K562 (cell line): ENCODE data around the gene FGD6. TPM values are rescaled to one million over a fixed set of nuclear protein-coding genes. Genes with fewer than 3 reads are reported as not detected.

Source experiments
- ATF7 ChIP-seq: fragments of 450-650 bp; IDR thresholded peaks from 2 replicates; pipeline ENCODE4 v1.7.1; 2014; ENCODE audit warnings: mild to moderate bottlenecking, moderate library complexity
- FOXK2 ChIP-seq, 2 experiments: fragments of 450-650 bp; IDR thresholded peaks in 1 of 2; conservative IDR thresholded peaks in 1 of 2; 2 replicates each; pipeline ENCODE4 v1.6.1; 2016; ENCODE audit warnings: low read depth in 2 of 2, mild to moderate bottlenecking in 1 of 2
- HDAC6 ChIP-seq: IDR thresholded peaks from 2 replicates; pipeline ENCODE4 v1.6.1; 2012; ENCODE audit warnings: low read depth, mild to moderate bottlenecking, control low read depth, inconsistent platforms, low read length, moderate library complexity
- ILK ChIP-seq: fragments of 450-650 bp; IDR thresholded peaks from 2 replicates; pipeline ENCODE4 v1.6.1; 2016; ENCODE audit warnings: missing genetic modification characterization, low read depth, mild to moderate bottlenecking, missing compliant biosample characterization, moderate library complexity, borderline replicate concordance
- JUND ChIP-seq, 2 experiments: IDR thresholded peaks; 2 replicates in 1 of 2; 3 replicates in 1 of 2; pipeline ENCODE4 v1.6.1; 2011; ENCODE audit warnings: borderline replicate concordance in 2 of 2, low read depth in 2 of 2, low read length in 2 of 2, improper control_type of control experiment in 1 of 2, missing biosample characterization in 1 of 2, missing genetic modification characterization in 1 of 2, missing genetic modification reagents in 1 of 2
- KLF10 ChIP-seq: fragments of 250-450 bp; sonication (Bioruptor Pico); IDR thresholded peaks from 2 replicates; pipeline ENCODE4 v1.6.1; 2021; ENCODE audit warnings: matching md5 sums
- MEF2A ChIP-seq: IDR thresholded peaks from 2 replicates; pipeline ENCODE4 v1.6.1; 2011; ENCODE audit warnings: low read depth, mild to moderate bottlenecking, low read length, moderate library complexity; ENCODE audit not compliant: control insufficient read depth
- MTA2 ChIP-seq: fragments of 450-650 bp; IDR thresholded peaks from 2 replicates; pipeline ENCODE4 v1.6.1; 2016; ENCODE audit warnings: low read depth
- NBN ChIP-seq: fragments of 450-650 bp; IDR thresholded peaks from 2 replicates; pipeline ENCODE4 v1.6.1; 2016; ENCODE audit warnings: low read depth, mild to moderate bottlenecking
- NFYB ChIP-seq: IDR thresholded peaks from 2 replicates; pipeline ENCODE4 v1.6.1; 2011; ENCODE audit warnings: mild to moderate bottlenecking, moderate library complexity; ENCODE audit not compliant: insufficient read length; ENCODE audit errors: extremely low read depth
- TAF9B ChIP-seq: fragments of 450-650 bp; IDR thresholded peaks from 2 replicates; pipeline ENCODE4 v1.6.1; 2018; ENCODE audit warnings: mild to moderate bottlenecking; ENCODE audit not compliant: partially characterized antibody
- ZNF384 ChIP-seq: IDR thresholded peaks from 2 replicates; pipeline ENCODE4 v1.6.1; 2012; ENCODE audit warnings: low read depth, low read length, improper control_type of control experiment
- ZNF445 ChIP-seq: fragments of 250-450 bp; sonication (Bioruptor Pico); IDR thresholded peaks from 2 replicates; pipeline ENCODE4 v1.4.0; 2020; ENCODE audit warnings: low read depth, mild to moderate bottlenecking, moderate library complexity
- polyA plus RNA-seq, 8 experiments: library from polyadenylated mRNA; depleted of rRNA in 4 of 8; stranded (reverse) in 5 of 8; unstranded in 3 of 8; fragments of >200 nt; fragmentation: Nextera tagmentation in 2 of 8; fragmentation: Illumina TruSeq in 1 of 8; extraction: Ambion mirVana in 2 of 8; extraction: Trizol in 1 of 8; gene quantifications; 2 replicates each; pipeline versions ENCODE4 v1.2.1 to v1.2.3, GENCODE V29; 2011 to 2014; ENCODE audit warnings: inconsistent platforms in 1 of 8, missing spikeins in 1 of 8
- total RNA-seq, 7 experiments: library from RNA; depleted of rRNA in 6 of 7; stranded (reverse); fragments of >200 nt in 6 of 7; fragmentation: Illumina TruSeq in 2 of 7; extraction: Trizol in 2 of 7; gene quantifications; 2 replicates each; pipeline versions ENCODE4 v1.2.1 to v1.2.3, GENCODE V29; 2011 to 2021; ENCODE audit warnings: low replicate concordance in 1 of 7
- TF ChIP-seq, protein P1 (sequence below): fragments of 250-450 bp; sonication (Bioruptor Pico); IDR thresholded peaks from 2 replicates; pipeline ENCODE4 v1.4.0; 2020
- TF ChIP-seq, protein P2 (sequence below): sonication (generic); formaldehyde crosslinking; IDR thresholded peaks from 2 replicates; pipeline ENCODE4 v1.5.0; 2020; ENCODE audit warnings: missing genetic modification reagents

Gene FGD6
- total and polyA plus RNA-seq, 9 of the 15 experiments (the other 6 are each of a cell fraction or from before 2014, with no cell fraction given) = 1.5 to 11.1 (median 5.8) TPM

DNA sequence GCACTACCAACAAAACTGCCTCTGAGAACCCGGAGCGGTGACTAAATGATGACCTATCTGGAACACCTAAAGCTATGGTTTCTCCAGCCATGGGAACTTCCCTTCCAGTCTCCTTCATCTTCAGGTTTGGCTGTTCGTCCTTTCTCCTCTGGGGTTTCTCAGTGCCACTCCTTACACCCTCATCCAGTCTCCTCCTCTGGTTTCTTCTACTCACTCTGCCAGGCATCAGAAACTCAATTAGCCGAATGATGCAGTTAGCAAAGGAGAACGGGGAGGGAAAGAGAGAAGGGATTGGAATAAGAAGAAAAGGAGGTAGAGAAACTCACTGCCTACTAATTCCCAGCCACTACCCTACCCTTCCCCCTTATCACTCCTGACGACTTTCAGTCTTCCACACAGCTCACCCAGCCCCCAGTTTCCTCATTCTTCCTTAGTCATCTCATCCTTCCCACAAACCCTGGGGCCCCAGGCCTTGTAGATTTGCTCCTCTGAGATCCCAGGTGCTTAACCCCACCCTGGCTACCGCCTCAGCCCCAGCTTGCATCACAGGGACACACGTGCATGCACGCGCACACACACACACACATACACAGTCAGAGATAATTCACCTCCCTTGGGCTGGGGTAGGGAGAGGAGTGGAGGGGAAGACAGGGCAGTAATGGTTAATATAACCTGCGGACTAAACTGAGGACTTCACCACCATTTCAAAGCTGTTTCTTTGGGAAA is 13.0 kb downstream of the FGD6 start (continued):
- TF ChIP-seq, protein P1, sequence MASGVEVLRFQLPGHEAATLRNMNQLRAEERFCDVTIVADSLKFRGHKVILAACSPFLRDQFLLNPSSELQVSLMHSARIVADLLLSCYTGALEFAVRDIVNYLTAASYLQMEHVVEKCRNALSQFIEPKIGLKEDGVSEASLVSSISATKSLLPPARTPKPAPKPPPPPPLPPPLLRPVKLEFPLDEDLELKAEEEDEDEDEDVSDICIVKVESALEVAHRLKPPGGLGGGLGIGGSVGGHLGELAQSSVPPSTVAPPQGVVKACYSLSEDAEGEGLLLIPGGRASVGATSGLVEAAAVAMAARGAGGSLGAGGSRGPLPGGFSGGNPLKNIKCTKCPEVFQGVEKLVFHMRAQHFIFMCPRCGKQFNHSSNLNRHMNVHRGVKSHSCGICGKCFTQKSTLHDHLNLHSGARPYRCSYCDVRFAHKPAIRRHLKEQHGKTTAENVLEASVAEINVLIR = no peak
- no peak for TF ChIP-seq MEF2A
- TF ChIP-seq KLF10 (CRISPR knock-in tag) = no peak
- no peak for TF ChIP-seq HDAC6
- peak; percentile 80; the same call in 1 of the 2 replicates for TF ChIP-seq JUND (IDR thresholded peaks at IDR 0.05; ENCODE audit: borderline replicate concordance, low read depth, low read length)
- TF ChIP-seq JUND (tag; IDR thresholded peaks at IDR 0.05; ENCODE audit: borderline replicate concordance, low read depth, low read length) = peak; percentile 82; the same call in 2 of the 3 replicates
- TF ChIP-seq MTA2 = peak; percentile 63
- TF ChIP-seq NBN = peak; percentile 92
- no peak for TF ChIP-seq NFYB
- TF ChIP-seq TAF9B = peak; percentile 81
- no peak for TF ChIP-seq ZNF445 (CRISPR knock-in tag)
- no peak for TF ChIP-seq ZNF384
- no peak for TF ChIP-seq ILK (tag)
- TF ChIP-seq, protein P2, sequence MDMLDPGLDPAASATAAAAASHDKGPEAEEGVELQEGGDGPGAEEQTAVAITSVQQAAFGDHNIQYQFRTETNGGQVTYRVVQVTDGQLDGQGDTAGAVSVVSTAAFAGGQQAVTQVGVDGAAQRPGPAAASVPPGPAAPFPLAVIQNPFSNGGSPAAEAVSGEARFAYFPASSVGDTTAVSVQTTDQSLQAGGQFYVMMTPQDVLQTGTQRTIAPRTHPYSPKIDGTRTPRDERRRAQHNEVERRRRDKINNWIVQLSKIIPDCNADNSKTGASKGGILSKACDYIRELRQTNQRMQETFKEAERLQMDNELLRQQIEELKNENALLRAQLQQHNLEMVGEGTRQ (CRISPR knock-in tag) = no peak
- TF ChIP-seq ATF7 = peak; percentile 83
- TF ChIP-seq FOXK2 (conservative IDR thresholded peaks at IDR 0.05 in 1 of 2, IDR thresholded peaks at IDR 0.05 in 1 of 2; ENCODE audit: low read depth in 2 of 2) = peak; percentile 81 to 85
